Raji (cell line): ENCODE measurements around the gene EPM2A.

Experiments used
- POLR2A ChIP-seq: IDR thresholded peaks from 2 replicates; pipeline ENCODE4 v1.6.1; 2011; ENCODE audit warnings: low read depth, low read length, control low read depth; ENCODE audit not compliant: insufficient read depth

The EPM2A gene

DNA sequence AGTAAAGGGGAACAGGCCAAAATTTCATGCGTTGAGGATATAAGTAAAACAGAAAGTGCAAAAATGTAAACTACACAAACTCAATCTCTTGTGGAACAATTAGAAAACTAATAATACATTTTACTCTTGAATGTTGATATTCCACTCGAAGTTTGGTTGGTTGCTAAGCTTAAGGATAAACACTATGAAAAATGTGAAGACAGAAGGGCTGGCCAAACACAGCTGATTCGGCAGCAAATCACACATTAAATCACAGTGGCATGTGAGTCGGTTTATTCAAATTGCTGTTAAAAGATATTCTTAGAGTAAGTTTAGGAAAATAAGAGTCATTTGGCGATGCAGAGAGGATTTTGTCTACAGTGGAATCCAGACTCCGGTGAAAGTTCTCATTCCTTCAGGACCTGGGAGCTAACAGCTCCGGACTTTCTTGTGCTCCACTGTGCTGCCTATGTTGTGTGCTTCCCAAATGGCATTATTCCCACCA is 1.4 kb upstream of the EPM2A start:
- no peak for TF ChIP-seq POLR2A

DNA sequence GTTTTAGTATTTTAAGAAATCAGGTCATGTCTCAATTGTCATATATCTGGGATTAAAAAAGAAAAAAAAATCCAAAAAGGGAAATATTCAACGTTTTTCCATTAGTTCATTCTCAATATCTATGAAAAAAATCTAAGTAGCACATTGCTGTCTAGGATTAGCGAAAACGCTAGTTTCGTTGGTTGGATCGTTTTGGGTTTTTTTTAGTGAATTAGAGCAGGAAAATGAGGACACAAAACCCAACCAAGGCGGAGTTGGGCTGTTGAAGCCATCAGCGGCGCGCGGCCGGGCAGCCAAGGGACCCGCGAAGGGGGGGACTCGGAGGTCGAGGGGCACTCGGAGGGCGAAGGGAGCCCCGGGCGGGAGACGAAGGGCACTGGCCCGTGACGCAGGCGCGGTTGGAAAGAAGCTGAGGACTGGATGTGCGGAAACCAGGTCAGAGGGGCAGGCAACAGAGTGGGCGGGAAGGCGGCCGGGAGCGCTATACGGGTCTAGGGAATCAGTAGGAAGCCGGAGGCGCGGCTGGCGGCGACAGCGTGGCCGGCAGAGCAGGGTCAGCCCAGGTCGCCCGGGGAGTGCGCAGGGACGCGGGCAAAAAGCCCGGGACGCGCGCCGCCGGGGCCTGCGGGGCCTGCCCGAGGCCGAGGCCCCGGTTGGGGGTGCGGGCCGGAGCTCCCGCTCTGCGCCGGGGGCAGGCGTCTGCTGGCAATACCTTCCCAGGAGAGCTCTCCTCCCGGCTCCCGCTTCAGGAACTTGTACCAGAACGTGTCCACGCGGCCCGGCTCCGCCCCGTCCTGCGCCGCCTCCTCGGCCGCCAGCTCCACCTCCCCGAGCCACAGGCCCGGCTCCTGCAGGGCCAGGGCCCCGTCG is 599 bp downstream of the EPM2A start:
- peak; percentile 87 for TF ChIP-seq POLR2A

DNA sequence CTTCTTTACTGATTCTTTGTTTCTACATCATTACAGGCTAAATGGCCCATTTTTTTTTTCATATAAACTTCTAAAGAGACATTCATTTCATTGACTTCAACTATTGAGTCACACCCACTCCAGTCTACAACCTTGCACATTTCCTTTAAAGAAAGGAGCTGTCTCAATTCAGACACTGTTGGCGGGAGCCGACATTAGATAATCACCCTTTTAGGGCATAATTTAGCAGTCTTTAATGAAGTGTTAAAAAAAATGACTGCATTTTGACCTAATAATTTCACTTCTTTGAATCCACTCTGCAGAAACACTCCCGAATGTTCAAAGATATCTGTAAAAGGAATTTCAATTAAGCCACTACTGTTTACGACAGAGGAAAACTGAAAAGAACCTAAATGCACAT is 1.5 kb downstream of the EPM2A start:
- no peak for TF ChIP-seq POLR2A

DNA sequence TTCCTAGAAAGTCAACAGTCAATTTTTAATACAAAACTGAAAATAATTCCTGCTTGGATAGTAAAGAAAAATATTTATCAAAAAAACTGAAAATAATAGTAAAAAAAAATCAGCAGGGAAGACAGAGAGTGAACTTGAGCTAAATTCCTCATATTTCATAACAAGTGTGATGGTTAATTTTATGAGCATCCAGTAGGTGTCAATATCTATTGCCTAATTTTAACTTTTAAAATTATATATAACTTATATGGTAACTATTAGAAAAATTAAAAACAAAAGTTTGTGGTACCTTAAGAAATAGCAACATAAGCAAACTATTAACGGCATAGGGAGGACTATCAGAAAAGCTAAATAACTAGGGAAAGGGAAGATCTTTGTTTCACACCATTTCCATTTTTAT is 2.1 kb downstream of the EPM2A start:
- TF ChIP-seq POLR2A: no peak

DNA sequence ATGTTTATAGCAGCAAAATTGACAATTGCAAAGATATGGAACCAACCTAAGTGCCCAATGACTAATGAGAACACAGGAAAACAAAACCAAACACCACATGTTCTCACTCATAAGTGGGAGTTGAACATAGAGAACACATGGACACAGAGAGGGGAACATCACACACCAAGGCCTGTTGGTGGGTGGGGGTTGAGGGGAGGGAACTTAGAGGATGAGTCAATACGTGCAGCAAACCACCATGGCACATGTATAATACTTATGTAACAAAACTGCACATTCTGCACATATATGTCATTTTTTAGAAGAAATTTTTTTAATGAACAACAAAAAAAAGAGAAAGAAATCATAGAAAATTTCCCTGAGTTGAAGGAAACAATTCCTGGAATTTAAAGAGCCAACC is 3.9 kb downstream of the EPM2A start:
- no peak for TF ChIP-seq POLR2A

DNA sequence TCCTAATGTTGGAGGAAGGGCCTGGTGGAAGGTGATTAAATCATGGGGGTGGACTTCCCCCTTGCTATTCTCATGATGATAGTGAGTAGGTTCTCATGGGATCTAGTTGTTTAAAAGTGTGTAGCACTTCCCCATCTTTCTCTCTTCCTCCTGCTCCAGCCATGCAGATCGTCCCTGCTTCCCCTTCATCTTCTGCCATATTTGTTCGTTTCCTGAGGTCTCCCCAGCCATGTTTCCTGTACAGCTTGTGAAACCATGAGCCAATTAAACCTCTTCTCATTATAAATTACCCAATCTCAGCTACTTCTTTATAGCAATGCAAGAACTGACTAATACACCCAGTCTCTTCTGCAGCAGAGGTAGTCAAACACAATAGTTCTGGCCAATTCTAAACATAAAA is 5.4 kb downstream of the EPM2A start:
- TF ChIP-seq POLR2A: no peak

DNA sequence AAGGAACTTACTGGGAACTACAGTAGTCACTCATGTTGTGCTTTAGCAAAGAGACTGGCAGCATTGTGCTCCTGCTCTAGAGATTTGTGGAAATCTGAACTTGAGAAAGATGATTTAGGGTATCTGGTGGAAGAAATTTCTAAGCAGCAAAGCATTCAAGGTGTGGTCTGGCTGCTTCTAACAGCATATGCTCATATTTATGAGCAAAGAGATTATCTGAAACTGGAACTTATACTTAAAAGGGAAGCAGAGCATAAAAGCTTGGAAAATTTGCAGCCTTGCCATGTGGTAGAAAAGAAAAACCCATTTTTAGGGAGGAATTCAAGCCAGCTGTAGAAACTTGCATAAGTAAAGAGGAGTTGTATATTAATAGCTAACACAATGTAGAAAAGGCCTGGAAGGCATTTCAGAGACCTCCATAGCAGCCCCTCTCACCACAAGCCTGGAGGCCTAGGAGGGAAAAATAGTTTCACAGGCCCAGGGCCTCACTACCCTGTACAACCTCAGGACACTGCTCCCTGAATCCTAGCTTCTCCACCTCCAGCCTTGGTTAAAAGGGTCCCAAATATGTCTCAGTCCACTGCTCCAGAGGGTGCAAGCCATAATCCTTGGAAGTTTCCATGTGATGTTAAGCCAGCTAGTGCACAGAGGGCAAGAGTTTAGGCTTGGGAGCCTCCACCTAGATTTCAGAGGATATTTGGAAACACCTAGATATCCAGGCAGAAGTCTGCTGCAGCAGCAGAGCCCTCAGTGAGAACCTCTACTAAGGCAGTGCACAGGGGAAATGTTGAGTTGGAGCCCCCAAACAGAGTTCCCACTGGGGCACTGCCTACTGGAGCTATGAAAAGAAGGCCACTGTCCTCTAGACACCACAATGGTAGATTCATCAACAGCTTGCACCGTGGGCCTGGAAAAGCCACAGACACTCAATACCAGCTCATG is 6.6 kb downstream of the EPM2A start:
- TF ChIP-seq POLR2A: no peak

DNA sequence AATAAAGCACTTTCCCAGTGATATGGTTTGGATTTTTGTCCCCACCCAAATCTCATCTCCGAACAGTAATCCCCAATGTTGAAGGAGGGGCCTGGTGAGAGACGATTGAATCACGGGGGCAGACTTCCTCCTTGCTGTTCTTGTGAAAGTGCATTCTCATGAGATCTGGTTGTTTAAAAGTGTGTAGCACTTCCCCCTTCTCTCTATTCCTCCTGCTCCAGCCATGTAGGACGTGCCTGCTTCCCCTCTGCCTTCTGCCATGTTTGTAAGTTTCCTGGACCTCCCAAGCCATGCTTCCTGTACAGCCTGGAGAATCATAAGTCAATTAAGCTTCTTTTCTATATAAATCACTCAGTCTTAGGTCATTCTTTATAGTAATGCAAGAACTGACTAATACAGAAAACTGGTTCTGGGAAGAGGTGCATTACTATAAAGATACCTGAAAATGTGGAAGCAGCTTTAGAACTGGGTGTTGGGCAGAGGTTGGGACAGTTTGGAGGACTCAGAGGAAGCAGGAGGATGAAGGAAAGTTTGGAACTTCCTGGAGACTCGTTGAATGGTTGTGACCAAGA is 7.4 kb downstream of the EPM2A start:
- TF ChIP-seq POLR2A: no peak

DNA sequence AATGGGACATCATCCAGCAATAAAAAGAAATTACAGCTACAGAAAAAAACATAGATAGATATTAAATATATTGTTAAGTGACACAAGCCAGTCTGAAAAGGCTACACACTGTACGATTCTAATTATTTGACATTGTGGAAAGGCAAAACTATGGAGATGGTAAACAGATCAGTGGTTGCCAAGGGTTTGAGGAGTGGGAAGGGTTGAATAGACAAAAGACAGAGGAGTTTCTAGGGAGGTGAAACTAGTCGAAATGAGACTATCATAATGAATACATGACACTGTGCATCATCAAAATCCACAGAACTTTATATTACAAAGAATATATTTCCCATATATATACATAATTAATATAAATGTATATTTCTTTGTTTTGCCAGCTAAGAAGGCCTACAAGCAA is 9.8 kb downstream of the EPM2A start:
- no peak for TF ChIP-seq POLR2A

DNA sequence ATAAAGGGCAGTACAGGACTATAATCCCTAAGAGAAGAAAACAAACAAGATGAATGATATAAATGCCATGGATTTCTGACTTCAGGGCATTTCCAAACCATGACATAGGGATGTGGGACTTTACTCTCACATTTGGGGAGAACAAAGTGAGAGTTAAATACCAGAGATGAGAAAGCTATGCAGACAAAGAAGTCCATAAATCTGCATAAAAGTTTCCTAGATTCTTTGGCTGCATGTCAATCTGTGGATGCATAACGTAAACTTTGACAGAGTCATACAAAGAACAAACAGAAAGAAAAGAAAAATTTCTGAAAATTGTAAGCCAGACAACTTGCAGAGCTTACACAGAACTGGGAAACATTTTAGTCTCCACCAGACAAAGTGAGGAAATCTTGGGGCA is 11.7 kb downstream of the EPM2A start:
- no peak for TF ChIP-seq POLR2A

DNA sequence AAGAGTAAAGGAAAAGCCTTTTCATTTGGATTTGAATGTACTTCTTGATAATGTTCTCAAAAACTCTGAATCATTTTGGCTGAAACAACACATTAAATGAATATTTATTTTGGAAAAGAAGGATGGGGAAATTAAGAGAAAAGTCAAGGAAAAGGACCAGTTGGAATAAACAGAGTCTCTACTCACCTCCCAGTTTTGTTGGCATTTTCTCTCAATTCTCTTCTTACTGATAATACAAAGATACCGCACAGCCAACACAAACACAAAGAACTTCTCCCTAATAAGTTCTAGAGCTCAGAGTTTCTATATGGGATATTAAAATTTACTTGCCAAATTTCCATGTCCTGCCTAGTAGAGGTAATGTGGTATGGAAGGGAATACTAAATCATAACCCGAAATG is 13.1 kb downstream of the EPM2A start:
- TF ChIP-seq POLR2A: no peak

DNA sequence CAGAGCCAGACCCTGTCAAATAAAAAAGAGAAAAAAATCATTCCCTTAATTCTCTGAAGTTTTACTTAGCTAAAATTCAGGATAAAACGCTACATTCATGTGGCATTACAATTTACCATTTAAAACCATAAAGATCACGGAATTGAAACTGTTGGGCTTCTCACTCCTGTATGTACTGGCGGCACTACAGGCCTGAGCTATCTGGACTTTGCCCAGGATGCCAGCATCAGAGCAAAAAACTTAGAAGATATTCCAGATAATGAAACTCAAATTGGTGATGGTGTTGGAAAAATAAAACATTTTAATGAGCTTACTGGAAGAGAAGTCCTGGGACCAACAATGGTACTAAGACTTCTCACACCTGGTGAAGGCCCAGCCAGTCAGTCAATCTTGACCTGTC is 14.2 kb downstream of the EPM2A start:
- TF ChIP-seq POLR2A: no peak

DNA sequence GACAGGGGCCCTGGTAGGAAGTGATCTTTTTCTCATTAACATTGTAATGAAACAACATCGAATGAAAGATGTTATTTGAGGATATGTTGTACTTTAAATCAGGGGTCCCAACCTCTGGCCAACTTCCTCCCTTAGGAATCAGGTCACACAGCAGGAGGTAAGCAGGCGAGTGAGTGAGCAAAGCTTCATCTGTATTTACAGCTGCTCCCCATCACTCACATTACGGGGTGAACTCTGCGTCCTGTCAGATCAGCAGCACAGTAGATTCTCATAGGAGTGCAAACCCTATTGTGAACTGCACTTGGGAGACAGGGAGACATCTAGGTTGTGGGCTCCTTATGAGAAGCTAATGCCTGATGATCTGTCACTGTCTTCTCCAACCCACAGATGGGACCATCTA is 19.9 kb downstream of the EPM2A start:
- TF ChIP-seq POLR2A: no peak

DNA sequence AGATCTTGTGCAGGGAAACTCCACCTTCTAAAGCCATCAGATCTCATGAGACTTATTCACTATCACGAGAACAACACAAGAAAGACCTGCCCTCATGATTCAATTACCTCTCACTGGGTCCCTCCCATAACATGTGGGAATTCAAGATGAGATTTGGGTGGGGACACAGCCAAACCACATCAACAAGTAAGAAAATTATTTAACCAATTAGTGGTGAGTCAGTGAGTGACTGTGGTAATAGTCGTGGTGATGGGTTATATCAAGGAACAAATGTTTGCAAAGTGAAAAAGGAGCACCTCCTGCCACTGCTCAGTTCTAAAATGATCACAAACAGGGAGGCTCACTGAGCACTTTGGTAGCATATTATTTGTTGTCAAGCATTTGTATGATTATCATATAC is 20.6 kb downstream of the EPM2A start:
- TF ChIP-seq POLR2A: no peak

DNA sequence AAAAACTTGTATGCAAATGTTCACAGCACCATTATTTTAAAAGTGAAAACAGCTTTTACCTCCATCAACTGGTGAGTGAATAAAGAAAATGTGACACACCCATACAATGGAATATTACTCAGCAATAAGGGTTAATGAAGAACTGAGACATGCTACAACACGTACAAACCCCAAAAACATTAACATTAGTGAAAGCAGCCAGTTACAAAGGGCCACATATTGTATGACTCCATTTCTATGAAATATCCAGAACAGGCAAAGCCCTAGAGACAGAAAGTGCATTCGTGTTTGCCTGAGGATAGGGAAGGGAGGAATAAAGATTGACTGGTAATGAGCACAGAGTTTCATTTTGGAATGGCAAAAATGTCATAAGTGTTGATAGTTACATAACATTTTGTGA is 21.5 kb downstream of the EPM2A start:
- no peak for TF ChIP-seq POLR2A

DNA sequence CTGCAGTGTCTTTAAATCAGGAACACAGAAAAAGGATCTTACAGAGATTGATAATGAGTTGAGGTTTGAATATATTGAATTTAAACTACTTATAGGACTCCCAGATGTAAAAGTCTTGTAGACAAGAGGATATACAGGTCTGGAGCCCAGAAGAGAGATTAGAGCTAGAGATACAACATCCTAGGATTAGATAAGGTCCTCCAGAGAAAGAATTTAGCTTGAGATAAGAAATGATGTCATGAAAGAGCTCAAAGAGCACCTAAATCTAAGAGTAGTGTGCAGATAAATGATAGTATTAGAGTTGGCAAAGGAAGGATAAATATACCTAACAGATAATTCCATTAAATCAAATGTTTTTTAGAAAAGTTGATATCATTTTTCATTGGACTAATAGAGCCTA is 23.9 kb downstream of the EPM2A start:
- no peak for TF ChIP-seq POLR2A

DNA sequence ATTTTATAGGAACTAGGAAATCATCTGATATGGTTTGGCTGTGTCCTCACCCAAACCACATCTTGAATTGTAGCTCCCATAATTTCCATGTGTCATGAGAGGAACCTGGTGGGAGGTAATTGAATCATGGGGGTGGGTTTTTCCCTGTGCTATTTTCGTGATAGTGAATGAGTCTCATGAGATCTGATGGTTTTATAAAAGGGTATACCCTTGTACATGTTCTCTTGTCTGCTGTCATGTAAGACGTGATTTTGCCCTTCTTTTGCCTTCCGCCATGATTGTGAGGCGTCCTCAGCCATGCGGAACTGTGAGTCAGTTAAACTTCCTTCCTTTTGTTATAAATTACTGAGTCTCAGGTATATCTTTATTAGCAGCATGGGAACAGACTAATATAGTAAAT is 27.9 kb downstream of the EPM2A start:
- TF ChIP-seq POLR2A: no peak
